Natural killer cell (primary cell): ENCODE results near the gene NDUFA7. TPM values are rescaled to one million over a fixed set of nuclear protein-coding genes. Genes with fewer than 3 reads are reported as not detected.
A peak's percentile ranks its signal among the peaks of the same experiment; 100 is the strongest.

Source experiments
- ATAC-seq, 3 donors: fragments of 150-1000 bp in 2 of 3; fragments of 200-7000 bp in 1 of 3; cut with Tn5 transposase; 1 replicate in 1 of 3; 2 replicates in 2 of 3; pipeline ENCODE4 v1.10.0; 2021; ENCODE audit warnings: mild to moderate bottlenecking in 2 of 3, moderate library complexity in 2 of 3
- DNase-seq, 2 donors: peaks; one replicate each; pipeline versions ENCODE4 v3.0.0 to v3.0.0-alpha.2; 2013 to 2021; ENCODE audit warnings: mixed read lengths in 1 of 2
- H3K27ac ChIP-seq: one replicate; pipeline ENCODE4 v1.5.1; 2013; ENCODE audit warnings: mild to moderate bottlenecking, low read length
- H3K27me3 ChIP-seq: one replicate; pipeline ENCODE4 v1.6.1; 2013; ENCODE audit warnings: low read length; ENCODE audit not compliant: control insufficient read depth, insufficient read depth
- H3K36me3 ChIP-seq: one replicate; pipeline ENCODE4 v1.6.1; 2013; ENCODE audit warnings: low read length; ENCODE audit not compliant: control insufficient read depth, insufficient read depth
- H3K4me1 ChIP-seq: one replicate; pipeline ENCODE4 v1.6.1; 2013; ENCODE audit warnings: low read length; ENCODE audit not compliant: control insufficient read depth, insufficient read depth
- H3K4me3 ChIP-seq: one replicate; pipeline ENCODE4 v1.5.1; 2013; ENCODE audit warnings: low read length
- H3K9me3 ChIP-seq: one replicate; pipeline ENCODE4 v1.6.1; 2013; ENCODE audit warnings: low read length; ENCODE audit not compliant: control insufficient read depth, insufficient read depth
- H3K27ac Mint-ChIP-seq, 2 donors: one replicate each; pipeline ENCODE4 v1.8.0; 2022; ENCODE audit warnings: mild to moderate bottlenecking in 2 of 2, mixed read lengths in 2 of 2, moderate library complexity in 1 of 2
- H3K27me3 Mint-ChIP-seq, 2 donors: one replicate each; pipeline ENCODE4 v1.8.0; 2022; ENCODE audit warnings: low read depth in 2 of 2, mixed read lengths in 2 of 2
- H3K36me3 Mint-ChIP-seq: one replicate; pipeline ENCODE4 v1.8.0; 2022; ENCODE audit warnings: mixed read lengths
- H3K4me1 Mint-ChIP-seq, 2 donors: one replicate each; pipeline ENCODE4 v1.8.0; 2022; ENCODE audit warnings: mixed read lengths in 2 of 2
- H3K4me3 Mint-ChIP-seq: one replicate; pipeline ENCODE4 v1.8.0; 2022; ENCODE audit warnings: mild to moderate bottlenecking, moderate library complexity, mixed read lengths
- H3K9me3 Mint-ChIP-seq, 2 donors: one replicate each; pipeline ENCODE4 v1.8.0; 2022; ENCODE audit warnings: mixed read lengths in 2 of 2
- CTCF ChIP-seq: fragments of 200-600 bp; IDR thresholded peaks from one replicate; pipeline ENCODE4 v1.8.0; 2022; ENCODE audit warnings: antibody characterized with exemption
- WGBS: methylation state at CpG from one replicate; pipeline ENCODE4 v1.1.7; 2013; ENCODE audit warnings: missing lambda C conversion rate; ENCODE audit not compliant: insufficient coverage; 5-methylcytosine and 5-hydroxymethylcytosine counted together
- intact Hi-C: fragments of 100-400 bp; cut with micrococcal nuclease; formaldehyde crosslinking; loops from one replicate; pipeline ENCODE4 v1.14.2; 2022
- total RNA-seq, 4 donors: library from RNA; stranded (reverse); fragments of 120-200 nt in 1 of 4; gene quantifications; one replicate each; pipeline versions ENCODE4 v1.2.3 to v1.2.4, GENCODE V29; 2013 to 2022

Gene NDUFA7
- total RNA-seq, 3 donors from 2014 or later (not counting 1 experiment from before 2014, with no cell fraction given), result 19.3 to 28.5 (median 28.4) TPM

- intact Hi-C loops, result loop anchor here (1.0 to 5.0 kb wide), 2 partner anchors 13 to 1111 kb away; partner anchors contain the start of genes NDUFA7 and RPS28
- peak; percentile 86 to 93 (median 89) for ATAC-seq
These were observed 13.0 kb downstream of the NDUFA7 start, which contains the start of gene CD320 for GRCh38 chr19:8307965-8308866. TSS of gene CD320 (minus strand) at chr19:8308358. CDS start at chr19:8308290, 68 bp downstream.

GRCh38 chr19:8307400-8307964, 13.7 kb downstream of the NDUFA7 start:
- H3K4me1 ChIP-seq, result peaks cover 47% of the 10 kb centered on the region
- H3K36me3 Mint-ChIP-seq, result no peaks in the 10 kb centered on the region
- ATAC-seq (no peak), DNase-seq (no peak)
- H3K4me3 Mint-ChIP-seq, result peak overlapping the region; percentile 86
- no peaks in the 10 kb centered on the region for H3K27me3 Mint-ChIP-seq
- WGBS, result 48% methylated on average over 24 of the region's 24 CpGs
- intact Hi-C loops, result loop anchor here (5.0 kb wide), 1 partner anchor 1110 kb away; no protein-coding TSS in a partner anchor
- no peak for TF ChIP-seq CTCF
- no peaks in the 10 kb centered on the region for H3K9me3 Mint-ChIP-seq
- H3K9me3 ChIP-seq, result no peaks in the 10 kb centered on the region
- H3K27ac Mint-ChIP-seq, result peak overlapping the region; percentile 74 to 85
- H3K27me3 ChIP-seq, result no peaks in the 10 kb centered on the region
- peaks cover 21% of the 10 kb centered on the region for H3K36me3 ChIP-seq
- peaks cover 32 to 41% of the 10 kb centered on the region in 2 donors for H3K4me1 Mint-ChIP-seq
- peak overlapping the region; percentile 23 for H3K27ac ChIP-seq
- peak overlapping the region; percentile 58 for H3K4me3 ChIP-seq

More at GRCh38 chr19:8307965-8308866, 13.0 kb downstream of the NDUFA7 start, which contains the start of gene CD320:
- Histone ChIP-seq H3K9me3 (no peaks in the 10 kb centered on the region), H3K4me3 (peak within 1 kb of the TSS; percentile 58), H3K36me3 (peaks cover 22% of the 10 kb centered on the region), H3K27me3 (no peaks in the 10 kb centered on the region), H3K27ac (peak within 1 kb of the TSS; percentile 27), H3K4me1 (peaks cover 47% of the 10 kb centered on the region)
- peak within 1 kb of the TSS; percentile 74 to 85 for H3K27ac Mint-ChIP-seq
- no peaks in the 10 kb centered on the region for H3K27me3 Mint-ChIP-seq
- 1% methylated on average over 61 of the region's 63 CpGs for WGBS
- peaks cover 32 to 41% of the 10 kb centered on the region in 2 donors for H3K4me1 Mint-ChIP-seq
- peak; percentile 76 to 92 for DNase-seq
- no peak for TF ChIP-seq CTCF
- H3K4me3 Mint-ChIP-seq, result peak within 1 kb of the TSS; percentile 86
- H3K36me3 Mint-ChIP-seq, result no peaks in the 10 kb centered on the region
- H3K9me3 Mint-ChIP-seq, result no peaks in the 10 kb centered on the region

DNA sequence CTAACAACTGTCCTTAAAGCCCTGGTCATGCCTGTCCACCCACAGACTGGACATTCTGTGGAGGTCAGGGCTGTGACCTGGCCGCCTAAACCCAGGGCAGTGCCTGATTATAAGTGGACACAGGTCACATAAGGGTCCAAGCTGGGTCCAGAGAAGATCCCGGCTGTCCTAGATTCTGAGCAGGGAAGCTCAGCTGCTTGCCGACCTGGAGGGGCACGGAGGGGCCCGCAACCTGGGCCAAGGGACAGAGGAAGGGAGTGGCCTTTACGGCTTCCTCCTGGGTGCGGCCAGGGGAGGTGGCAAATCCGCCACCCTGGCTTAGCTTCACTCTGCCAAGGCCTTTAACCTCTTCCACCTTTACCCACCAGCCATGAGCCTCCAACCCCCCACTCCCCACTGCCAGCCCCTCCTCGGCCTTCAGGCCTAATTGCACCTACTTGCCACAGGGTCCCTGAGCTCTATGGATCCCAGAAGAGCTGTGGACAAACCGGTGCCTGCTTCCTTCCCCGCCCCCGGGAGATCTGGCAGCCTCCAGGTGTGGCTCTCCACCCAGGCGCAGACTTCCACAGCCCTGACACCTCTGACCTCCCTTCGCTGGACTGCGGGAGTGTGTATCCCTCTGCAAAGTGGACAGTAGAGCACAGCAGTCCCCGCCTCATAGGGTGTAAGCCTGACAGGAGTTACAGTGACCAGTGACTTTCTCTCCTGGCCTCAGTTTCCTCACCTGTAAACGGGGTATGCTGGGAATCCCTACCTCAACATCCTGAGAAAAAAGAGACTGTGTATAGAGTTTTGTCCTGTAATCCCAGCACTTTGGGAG, 14.7 kb downstream of the NDUFA7 start:
- Histone ChIP-seq H3K27me3 (no peaks in the 10 kb centered on the region), H3K36me3 (peaks cover 17% of the 10 kb centered on the region), H3K4me3 (peak overlapping the region; percentile 8), H3K27ac (peak overlapping the region; percentile 28), H3K9me3 (no peaks in the 10 kb centered on the region), H3K4me1 (peaks cover 47% of the 10 kb centered on the region)
- DNase-seq, result peak in 1 of 2 donors; percentile 10
- H3K27me3 Mint-ChIP-seq, result no peaks in the 10 kb centered on the region
- intact Hi-C loops, result loop anchor here (5.0 kb wide), 1 partner anchor 1109 kb away; no protein-coding TSS in a partner anchor
- peak overlapping the region; percentile 86 for H3K4me3 Mint-ChIP-seq
- WGBS, result 73% methylated on average over 17 of the region's 17 CpGs
- no peak for TF ChIP-seq CTCF
- peak overlapping the region; percentile 74 to 85 for H3K27ac Mint-ChIP-seq
- H3K36me3 Mint-ChIP-seq, result no peaks in the 10 kb centered on the region
- no peak for ATAC-seq
- peaks cover 32 to 41% of the 10 kb centered on the region in 2 donors for H3K4me1 Mint-ChIP-seq
- H3K9me3 Mint-ChIP-seq, result no peaks in the 10 kb centered on the region
